Right lobe of liver (tissue), 6 donors: ENCODE measurements around the gene RNF141. TPM values are rescaled to one million over a fixed set of nuclear protein-coding genes. Genes with fewer than 3 reads are reported as not detected.

ENCODE experiments used
- ATAC-seq, 4 donors: fragments of 200-7000 bp; cut with Tn5 transposase; one replicate each; pipeline ENCODE4 v1.9.1; 2020; ENCODE audit warnings: mild to moderate bottlenecking in 4 of 4, moderate library complexity in 4 of 4
- DNase-seq, 3 donors: peaks; one replicate each; pipeline ENCODE4 v3.0.0-alpha.2; 2020
- H3K27ac ChIP-seq, 3 donors: fragments of 200-600 bp; one replicate each; pipeline ENCODE4 v1.8.0; 2022
- H3K27me3 ChIP-seq, 2 donors: fragments of 200-600 bp; one replicate each; pipeline ENCODE4 v1.8.0; 2022
- H3K36me3 ChIP-seq, 4 donors: fragments of 200-600 bp; sonication (generic) in 1 of 4; one replicate each; pipeline versions ENCODE4 v1.5.1 to v1.8.0; 2017 to 2022; ENCODE audit warnings: control low read depth in 1 of 4
- H3K4me1 ChIP-seq, 4 donors: fragments of 200-600 bp; sonication (generic) in 1 of 4; one replicate each; pipeline versions ENCODE4 v1.5.1 to v1.8.0; 2017 to 2022; ENCODE audit warnings: control low read depth in 1 of 4
- H3K4me3 ChIP-seq, 3 donors: fragments of 200-600 bp; one replicate each; pipeline ENCODE4 v1.8.0; 2022
- H3K9me3 ChIP-seq, 4 donors: fragments of 200-600 bp; sonication (generic) in 1 of 4; one replicate each; pipeline versions ENCODE4 v1.5.1 to v1.8.0; 2017 to 2022; ENCODE audit warnings: control low read depth in 1 of 4
- POLR2A ChIP-seq: fragments of 450-650 bp; IDR thresholded peaks from one replicate; pipeline ENCODE4 v1.6.1; 2017; ENCODE audit warnings: antibody characterized with exemption, mild to moderate bottlenecking
- WGBS: methylation state at CpG from one replicate; pipeline ENCODE4 v1.1.6; 2018; ENCODE audit warnings: low coverage, low lambda C conversion rate; ENCODE audit not compliant: insufficient coverage; ENCODE audit errors: missing lambda C conversion rate; 5-methylcytosine and 5-hydroxymethylcytosine counted together
- intact Hi-C, 2 donors: fragments of 100-400 bp; cut with DNase I; formaldehyde crosslinking; loops; one replicate each; pipeline versions ENCODE4 v1.11.2 to v1.14.1; 2022
- total RNA-seq, 6 experiments: library from RNA; depleted of rRNA in 2 of 6; stranded (reverse); fragments of >200 nt in 2 of 6; fragmentation: NEBNext Ultra II Directional in 3 of 6; extraction: Animal tissue kit (Norgen Biotek cat#: 25700) in 3 of 6; gene quantifications; one replicate each; pipeline versions ENCODE4 v1.1.0 to v1.2.4, GENCODE V29; 2016 to 2023
- TF ChIP-seq, protein P1 (sequence below), 4 donors: fragments of 200-600 bp in 3 of 4; fragments of 450-650 bp in 1 of 4; IDR thresholded peaks; one replicate each; pipeline versions ENCODE4 v1.5.1 to v1.8.0; 2016 to 2022; ENCODE audit warnings: antibody characterized with exemption in 4 of 4, mild to moderate bottlenecking in 2 of 4
- donor health status: DM: no; HTN: yes; CAD: no.
- donor health status: DM: no; HTN: no; CAD: no.
- donor health status: DM: no; HTN: no; CAD: no.
- donor health status: DM: no; HTN: yes; CAD: no.
- donor health status: DM: no; HTN: yes; CAD: no.

The RNF141 gene
- total RNA-seq, 6 experiments from 2014 or later = 11.2 to 21.0 (median 15.1) TPM

DNA sequence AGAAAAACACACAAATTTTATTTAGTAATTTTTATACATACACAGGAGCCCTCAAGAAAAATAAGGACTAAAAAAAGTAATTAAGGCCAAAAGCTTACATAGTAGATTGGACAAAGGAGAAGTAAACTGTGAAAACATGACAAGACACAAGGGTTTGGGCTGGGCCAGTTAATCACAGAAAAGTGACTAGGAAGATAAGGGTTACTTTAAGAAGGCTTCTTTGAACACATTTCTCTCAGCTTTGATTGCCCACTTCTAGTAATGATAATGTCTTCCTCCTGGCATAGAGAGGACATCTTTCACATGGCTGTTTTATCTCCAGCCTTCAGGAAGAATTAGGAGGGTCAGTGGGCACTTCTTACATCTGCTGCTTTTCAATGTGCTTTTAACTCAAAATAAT lies 3.4 kb downstream of the RNF141 start:
- Histone ChIP-seq H3K36me3 (peaks cover 0 to 6% (median 0%) of the 10 kb centered on the region in 4 donors), H3K27me3 (no peaks in the 10 kb centered on the region), H3K9me3 (no peaks in the 10 kb centered on the region), H3K27ac (no peak overlapping the region), H3K4me1 (peaks cover 0 to 5% (median 2%) of the 10 kb centered on the region in 4 donors), H3K4me3 (no peak overlapping the region)
- DNase-seq (no peak), ATAC-seq (no peak)
- no peak for TF ChIP-seq POLR2A
- TF ChIP-seq, protein P1, sequence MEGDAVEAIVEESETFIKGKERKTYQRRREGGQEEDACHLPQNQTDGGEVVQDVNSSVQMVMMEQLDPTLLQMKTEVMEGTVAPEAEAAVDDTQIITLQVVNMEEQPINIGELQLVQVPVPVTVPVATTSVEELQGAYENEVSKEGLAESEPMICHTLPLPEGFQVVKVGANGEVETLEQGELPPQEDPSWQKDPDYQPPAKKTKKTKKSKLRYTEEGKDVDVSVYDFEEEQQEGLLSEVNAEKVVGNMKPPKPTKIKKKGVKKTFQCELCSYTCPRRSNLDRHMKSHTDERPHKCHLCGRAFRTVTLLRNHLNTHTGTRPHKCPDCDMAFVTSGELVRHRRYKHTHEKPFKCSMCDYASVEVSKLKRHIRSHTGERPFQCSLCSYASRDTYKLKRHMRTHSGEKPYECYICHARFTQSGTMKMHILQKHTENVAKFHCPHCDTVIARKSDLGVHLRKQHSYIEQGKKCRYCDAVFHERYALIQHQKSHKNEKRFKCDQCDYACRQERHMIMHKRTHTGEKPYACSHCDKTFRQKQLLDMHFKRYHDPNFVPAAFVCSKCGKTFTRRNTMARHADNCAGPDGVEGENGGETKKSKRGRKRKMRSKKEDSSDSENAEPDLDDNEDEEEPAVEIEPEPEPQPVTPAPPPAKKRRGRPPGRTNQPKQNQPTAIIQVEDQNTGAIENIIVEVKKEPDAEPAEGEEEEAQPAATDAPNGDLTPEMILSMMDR (IDR thresholded peaks at IDR 0.05) = no peak
- intact Hi-C loops = no loop called here

DNA sequence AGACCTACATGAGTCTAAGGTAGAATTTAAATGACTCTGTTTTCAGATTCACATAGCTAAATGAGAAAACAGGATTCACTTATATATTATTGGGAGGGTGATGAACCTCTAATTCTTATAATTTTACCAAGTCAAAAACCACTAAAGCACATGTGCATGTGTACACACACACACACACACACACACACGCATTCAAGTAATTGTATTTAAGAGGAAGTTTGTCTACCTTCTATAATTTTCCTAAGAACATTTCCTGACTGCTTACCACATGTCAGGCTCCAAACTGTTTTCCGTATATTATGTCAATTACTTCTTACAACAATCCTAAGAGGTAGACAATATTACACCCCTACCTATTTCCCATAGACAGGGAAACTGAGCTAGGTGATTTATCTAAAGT lies 6.7 kb downstream of the RNF141 start:
- Histone ChIP-seq H3K27me3 (no peaks in the 10 kb centered on the region), H3K27ac (no peak overlapping the region), H3K9me3 (no peaks in the 10 kb centered on the region), H3K4me1 (peaks cover 0 to 4% (median 0%) of the 10 kb centered on the region in 4 donors), H3K4me3 (no peak overlapping the region), H3K36me3 (peaks cover 0 to 8% (median 3%) of the 10 kb centered on the region in 4 donors)
- 63% methylated on average over 2 of the region's 2 CpGs for WGBS
- intact Hi-C loops = no loop called here
- no peak for TF ChIP-seq POLR2A
- TF ChIP-seq, protein P1 (IDR thresholded peaks at IDR 0.05) = no peak
- DNase-seq (no peak), ATAC-seq (no peak)

DNA sequence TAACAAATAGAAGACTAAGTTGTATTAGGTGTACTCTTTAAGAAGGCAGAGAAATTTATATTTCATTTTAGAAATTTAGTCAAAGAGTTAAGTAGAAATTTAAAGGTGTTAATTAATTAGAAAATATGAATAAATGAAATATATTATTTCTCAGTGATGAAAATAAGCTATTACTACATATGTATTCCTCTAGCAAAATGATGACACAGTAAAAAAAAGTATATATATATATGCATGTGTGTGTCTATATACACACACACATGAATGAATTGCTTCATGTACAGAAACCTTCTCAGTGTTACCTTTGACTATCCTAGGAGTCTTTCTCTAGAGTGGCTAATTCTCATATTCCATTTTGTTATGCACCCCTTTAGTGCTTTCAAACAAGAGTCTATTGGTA lies 7.7 kb downstream of the RNF141 start:
- no peaks in the 10 kb centered on the region for H3K27me3 ChIP-seq
- DNase-seq = no peak
- intact Hi-C loops = no loop called here
- no peak for TF ChIP-seq POLR2A
- peaks cover 0 to 14% (median 3%) of the 10 kb centered on the region in 4 donors for H3K36me3 ChIP-seq
- H3K27ac ChIP-seq = no peak overlapping the region
- H3K4me1 ChIP-seq = no peaks in the 10 kb centered on the region
- no peak for ATAC-seq
- no peak overlapping the region for H3K4me3 ChIP-seq
- H3K9me3 ChIP-seq = no peaks in the 10 kb centered on the region

DNA sequence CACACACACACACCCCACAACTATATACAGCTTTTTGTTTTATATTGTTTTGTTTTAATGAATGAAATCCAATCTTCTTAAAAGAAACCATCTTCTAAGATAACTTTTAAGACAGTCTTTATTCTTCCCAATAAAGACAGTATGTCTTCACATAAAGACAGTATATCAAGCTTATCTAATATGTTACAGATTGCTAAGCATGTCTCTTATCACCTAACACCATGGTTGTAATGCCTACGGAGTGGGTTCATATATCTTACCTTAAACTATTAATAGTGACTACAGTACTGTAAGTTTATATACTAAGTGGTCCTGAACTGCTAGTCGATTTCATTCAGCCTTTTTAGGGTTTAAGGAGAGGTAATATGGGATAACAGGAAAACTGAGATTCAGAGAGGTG lies 8.5 kb downstream of the RNF141 start:
- Histone ChIP-seq H3K36me3 (peaks cover 0 to 14% (median 3%) of the 10 kb centered on the region in 4 donors), H3K4me3 (no peak overlapping the region), H3K9me3 (no peaks in the 10 kb centered on the region), H3K4me1 (no peaks in the 10 kb centered on the region), H3K27ac (no peak overlapping the region), H3K27me3 (no peaks in the 10 kb centered on the region)
- 69% methylated on average over 2 of the region's 2 CpGs for WGBS
- ATAC-seq (no peak), DNase-seq (no peak)
- intact Hi-C loops = no loop called here
- no peak for TF ChIP-seq POLR2A
- TF ChIP-seq, protein P1 (IDR thresholded peaks at IDR 0.05) = no peak

DNA sequence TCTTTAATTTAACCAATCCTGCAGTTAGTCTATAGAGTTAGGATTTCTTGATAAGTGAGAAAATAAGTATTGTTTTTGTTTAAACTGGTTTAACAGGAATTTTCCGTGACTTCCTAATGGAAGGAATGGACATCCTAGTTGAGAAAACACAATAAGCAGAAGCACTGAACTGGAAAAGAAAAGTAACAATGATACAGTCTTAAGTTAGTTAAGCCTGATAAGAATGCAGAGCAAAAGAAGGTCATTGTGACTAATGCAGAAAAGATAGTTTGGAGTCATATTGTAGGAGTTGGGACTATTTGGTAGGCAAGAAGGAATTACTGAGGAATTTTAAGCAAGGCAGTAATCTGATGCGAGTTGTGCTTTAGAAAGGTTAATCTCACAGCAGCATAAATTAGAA lies 11.7 kb downstream of the RNF141 start:
- Histone ChIP-seq H3K36me3 (peaks cover 0 to 21% (median 7%) of the 10 kb centered on the region in 4 donors), H3K27ac (no peak overlapping the region), H3K4me3 (no peak overlapping the region), H3K27me3 (no peaks in the 10 kb centered on the region), H3K4me1 (no peaks in the 10 kb centered on the region), H3K9me3 (no peaks in the 10 kb centered on the region)
- TF ChIP-seq POLR2A = no peak
- TF ChIP-seq, protein P1 (IDR thresholded peaks at IDR 0.05) = no peak
- ATAC-seq (no peak), DNase-seq (no peak)
- intact Hi-C loops = no loop called here
- WGBS = 94% methylated on average over 2 of the region's 2 CpGs
